ENCODE data around the gene GPR26. TPM values are rescaled to one million over a fixed set of nuclear protein-coding genes. Genes with fewer than 3 reads are reported as not detected.

GPR26 gene
- total RNA-seq, 2 donors from 2014 or later = not detected

- DNase-seq = no peak
- H3K9ac ChIP-seq (ENCODE audit: extremely low read depth, low read length, poor library complexity, severe bottlenecking) = no peak overlapping the region
- H3K4me3 Mint-ChIP-seq = no peak overlapping the region
- no peaks in the 10 kb centered on the region for H3K4me1 Mint-ChIP-seq
- no peaks in the 10 kb centered on the region for H3K4me1 ChIP-seq (ENCODE audit: control insufficient read depth, insufficient read depth, low read length)
- no peaks in the 10 kb centered on the region for H3K36me3 Mint-ChIP-seq (ENCODE audit: low read depth)
- H3K9me3 Mint-ChIP-seq = no peaks in the 10 kb centered on the region
- no peak overlapping the region for H3K27ac ChIP-seq (ENCODE audit: low read depth, low read length)
- no peak overlapping the region for H3K4me3 ChIP-seq (ENCODE audit: low read length)
- no peaks in the 10 kb centered on the region for H3K36me3 ChIP-seq (ENCODE audit: control insufficient read depth, insufficient read depth, low read length)
- no peaks in the 10 kb centered on the region for H3K27me3 ChIP-seq (ENCODE audit: control insufficient read depth, insufficient read depth, low read length, poor library complexity, severe bottlenecking)
- 71% methylated on average over 3 of the region's 3 CpGs; no CpG with 5 or more reads in 1 of the 2 experiments for WGBS, 2 experiments (ENCODE audit: insufficient coverage in 1 of 2, insufficient read length in 1 of 2)
- no peaks in the 10 kb centered on the region for H3K27me3 Mint-ChIP-seq (ENCODE audit: insufficient read depth)
- no peak overlapping the region for H3K27ac Mint-ChIP-seq
- no peaks in the 10 kb centered on the region for H3K9me3 ChIP-seq (ENCODE audit: control insufficient read depth, low read length)
- TF ChIP-seq CTCF (conservative IDR thresholded peaks at IDR 0.05) = no peak
Measured at GRCh38 chr10:123683459-123683858, 17.3 kb downstream of the GPR26 start.

GRCh38 chr10:123683865-123684264 is 17.7 kb downstream of the GPR26 start:
- no peak for DNase-seq
- Mint-ChIP-seq H3K36me3 (ENCODE audit: low read depth) (no peaks in the 10 kb centered on the region), H3K9me3 (no peaks in the 10 kb centered on the region), H3K27ac (no peak overlapping the region), H3K4me1 (no peaks in the 10 kb centered on the region), H3K27me3 (ENCODE audit: insufficient read depth) (no peaks in the 10 kb centered on the region), H3K4me3 (no peak overlapping the region)
- Histone ChIP-seq H3K9me3 (ENCODE audit: control insufficient read depth, low read length) (no peaks in the 10 kb centered on the region), H3K27ac (ENCODE audit: low read depth, low read length) (no peak overlapping the region), H3K9ac (ENCODE audit: extremely low read depth, low read length, poor library complexity, severe bottlenecking) (no peak overlapping the region), H3K27me3 (ENCODE audit: control insufficient read depth, insufficient read depth, low read length, poor library complexity, severe bottlenecking) (no peaks in the 10 kb centered on the region), H3K36me3 (ENCODE audit: control insufficient read depth, insufficient read depth, low read length) (no peaks in the 10 kb centered on the region), H3K4me1 (ENCODE audit: control insufficient read depth, insufficient read depth, low read length) (no peaks in the 10 kb centered on the region), H3K4me3 (ENCODE audit: low read length) (no peak overlapping the region)
- WGBS, 2 experiments (ENCODE audit: insufficient coverage in 1 of 2, insufficient read length in 1 of 2) = 87 to 88% methylated on average over 6 to 8 of the region's 8 CpGs
- no peak for TF ChIP-seq CTCF (conservative IDR thresholded peaks at IDR 0.05)

- no peak overlapping the region for H3K4me3 ChIP-seq (ENCODE audit: low read length)
- Mint-ChIP-seq H3K4me3 (no peak overlapping the region), H3K27me3 (ENCODE audit: insufficient read depth) (no peaks in the 10 kb centered on the region), H3K27ac (no peak overlapping the region), H3K36me3 (ENCODE audit: low read depth) (no peaks in the 10 kb centered on the region), H3K9me3 (no peaks in the 10 kb centered on the region), H3K4me1 (no peaks in the 10 kb centered on the region)
- H3K9ac ChIP-seq (ENCODE audit: extremely low read depth, low read length, poor library complexity, severe bottlenecking) = no peak overlapping the region
- H3K27ac ChIP-seq (ENCODE audit: low read depth, low read length) = no peak overlapping the region
- H3K4me1 ChIP-seq (ENCODE audit: control insufficient read depth, insufficient read depth, low read length) = no peaks in the 10 kb centered on the region
- no peak for DNase-seq
- no peaks in the 10 kb centered on the region for H3K36me3 ChIP-seq (ENCODE audit: control insufficient read depth, insufficient read depth, low read length)
- no peaks in the 10 kb centered on the region for H3K27me3 ChIP-seq (ENCODE audit: control insufficient read depth, insufficient read depth, low read length, poor library complexity, severe bottlenecking)
- TF ChIP-seq CTCF (conservative IDR thresholded peaks at IDR 0.05) = no peak
- 80 to 87% methylated on average over 5 to 12 of the region's 12 CpGs for WGBS, 2 experiments (ENCODE audit: insufficient coverage in 1 of 2, insufficient read length in 1 of 2)
- H3K9me3 ChIP-seq (ENCODE audit: control insufficient read depth, low read length) = no peaks in the 10 kb centered on the region
Measured at GRCh38 chr10:123685260-123685659, 19.1 kb downstream of the GPR26 start.

Measured in endodermal cell (in vitro differentiated cells).